Effector CD8-positive, alpha-beta T cell (primary cell): Measurements from ENCODE around the gene SDK1.

ENCODE experiments used
- DNase-seq: peaks from one replicate; lab custom pipeline; 2025; lab: John Stamatoyannopoulos, UW

Gene SDK1

DNA sequence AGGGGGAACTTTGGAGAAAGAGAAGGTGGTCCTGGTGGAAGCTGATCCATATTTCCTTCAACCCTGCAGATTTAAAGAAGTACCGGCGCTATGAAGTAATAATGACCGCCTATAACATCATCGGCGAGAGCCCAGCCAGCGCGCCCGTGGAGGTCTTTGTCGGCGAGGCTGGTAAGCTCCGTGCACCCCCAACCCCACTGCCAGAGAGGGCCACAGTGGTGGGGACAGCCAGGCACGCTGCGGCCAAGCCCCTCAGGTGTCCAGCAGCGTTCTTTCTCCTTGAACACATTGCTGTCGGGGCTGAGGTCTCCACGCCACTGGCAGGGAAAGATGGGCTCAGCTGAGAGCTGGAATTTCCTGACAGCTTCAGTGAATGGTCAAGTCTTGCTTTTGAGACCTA is 877.4 kb downstream of the SDK1 start:
- DNase-seq: no peak

DNA sequence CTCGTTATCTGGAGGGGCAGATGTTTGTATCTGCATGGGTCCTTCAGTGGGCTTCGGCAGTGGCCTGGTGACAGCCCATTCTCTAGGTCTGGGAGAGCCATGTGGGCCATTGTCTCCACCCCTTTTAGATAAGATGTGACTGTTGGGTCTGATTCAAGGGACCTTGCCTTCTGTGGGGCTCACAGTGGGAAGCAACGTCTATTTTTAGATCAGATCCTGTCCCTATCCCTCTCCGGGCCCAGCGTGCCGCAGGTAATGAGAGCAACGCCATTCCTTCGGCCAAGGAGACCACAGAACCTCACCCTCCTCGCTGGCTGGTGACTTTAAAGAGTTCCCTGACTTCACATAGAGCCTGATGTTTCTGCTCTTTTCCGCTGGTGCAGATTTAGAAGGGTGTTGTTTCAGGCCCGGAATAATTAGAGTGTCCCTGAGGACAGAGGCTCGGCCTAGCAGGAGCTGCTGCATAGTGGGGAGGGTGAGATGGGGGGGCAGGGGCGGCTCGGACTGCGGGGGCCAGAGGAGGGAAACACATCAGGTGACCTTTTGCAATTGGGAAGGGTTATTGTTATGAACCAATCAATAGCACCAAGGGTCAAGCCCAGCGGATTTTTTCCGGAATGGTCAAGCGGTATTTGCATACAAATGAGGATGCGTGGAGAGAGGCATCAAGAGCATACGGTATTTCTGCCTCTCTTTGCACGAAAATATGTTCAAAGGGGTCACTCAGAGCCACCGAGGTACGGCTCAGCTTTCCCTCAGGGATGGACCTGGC is 878.0 kb downstream of the SDK1 start:
- no peak for DNase-seq

DNA sequence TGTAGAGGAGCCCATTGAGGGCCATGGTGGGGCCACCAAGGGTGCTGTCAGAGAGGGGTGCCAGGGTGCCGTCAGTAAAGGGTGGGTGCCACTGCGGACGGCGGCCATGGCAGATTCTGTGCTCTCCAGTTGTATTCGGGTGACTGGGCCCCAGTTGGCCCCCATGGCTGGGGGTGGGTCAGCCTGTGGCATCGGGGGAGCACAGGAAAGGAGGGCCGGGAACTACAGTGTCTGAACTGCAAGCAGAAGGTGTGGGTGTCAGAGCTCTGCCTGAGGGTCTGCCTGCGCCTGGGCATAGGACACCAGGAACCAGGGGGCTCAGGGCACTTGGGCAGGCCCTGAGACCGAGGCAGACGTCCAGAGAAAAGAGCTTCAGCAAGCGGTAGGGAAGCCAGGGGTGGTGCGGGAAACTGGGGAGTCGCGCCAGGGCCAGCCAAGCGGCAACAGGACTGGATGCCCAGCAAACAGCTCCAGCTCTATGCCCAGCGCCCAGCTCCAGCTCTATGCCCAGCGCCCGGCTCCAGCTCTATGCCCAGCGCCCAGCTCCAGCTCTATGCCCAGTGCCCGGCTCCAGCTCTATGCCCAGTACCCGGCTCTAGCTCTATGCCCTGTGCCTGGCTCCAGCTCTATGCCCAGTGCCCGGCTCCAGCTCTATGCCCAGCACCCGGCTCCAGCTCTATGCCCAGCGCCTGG is 878.8 kb downstream of the SDK1 start:
- no peak for DNase-seq

DNA sequence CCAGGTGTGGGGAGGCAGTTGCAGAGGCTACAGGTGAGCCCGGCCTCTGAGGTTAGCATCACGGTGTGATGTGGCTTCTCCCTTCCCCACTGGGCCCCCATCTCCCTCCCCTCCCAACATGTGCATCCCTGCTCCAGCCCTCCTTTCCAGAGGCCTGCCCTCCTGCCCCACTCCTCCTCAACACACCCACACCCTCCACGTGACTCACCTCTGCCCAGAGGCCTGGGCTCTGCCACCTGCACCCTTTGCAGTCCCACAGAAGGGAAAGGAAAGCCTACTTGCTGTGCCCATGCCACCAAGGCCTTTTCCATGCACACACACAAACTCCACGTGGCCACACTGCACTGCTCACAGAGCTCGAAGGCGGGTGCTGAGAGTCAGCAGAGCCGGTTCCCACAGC is 880.4 kb downstream of the SDK1 start:
- DNase-seq: no peak

DNA sequence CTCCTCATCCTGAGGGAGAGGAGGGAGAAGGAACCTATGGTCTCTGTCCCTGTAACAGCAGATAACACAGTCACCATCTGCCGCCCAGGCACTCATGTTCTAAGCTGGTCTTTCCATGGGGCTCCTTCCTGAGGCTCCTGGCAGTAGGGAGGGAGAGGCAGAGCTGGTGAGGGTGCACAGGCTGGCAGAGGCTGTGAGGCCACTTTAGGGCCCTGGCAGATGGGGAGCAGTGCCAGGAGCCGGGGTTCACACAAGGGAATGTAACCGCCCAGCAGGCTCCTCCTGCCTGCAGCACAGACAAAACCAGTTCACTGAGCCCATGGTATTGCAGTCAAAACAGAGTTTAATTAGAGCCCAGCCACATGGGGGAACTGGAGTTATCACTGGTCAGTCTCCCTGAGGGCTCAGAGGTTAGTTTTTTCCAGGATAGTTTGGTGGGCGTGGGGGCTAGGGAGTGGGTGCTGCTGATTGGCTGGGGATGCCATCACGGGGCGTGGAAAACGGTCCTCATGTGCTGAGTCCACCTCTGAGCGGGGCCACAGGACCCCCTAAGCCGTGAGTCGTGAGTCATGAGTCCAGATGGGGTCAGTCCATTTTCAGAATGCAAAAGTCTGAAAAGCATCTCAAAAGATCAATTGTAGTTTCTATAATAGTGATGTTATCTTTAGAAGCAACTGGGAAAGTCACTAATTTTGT is 881.7 kb downstream of the SDK1 start:
- DNase-seq: no peak

DNA sequence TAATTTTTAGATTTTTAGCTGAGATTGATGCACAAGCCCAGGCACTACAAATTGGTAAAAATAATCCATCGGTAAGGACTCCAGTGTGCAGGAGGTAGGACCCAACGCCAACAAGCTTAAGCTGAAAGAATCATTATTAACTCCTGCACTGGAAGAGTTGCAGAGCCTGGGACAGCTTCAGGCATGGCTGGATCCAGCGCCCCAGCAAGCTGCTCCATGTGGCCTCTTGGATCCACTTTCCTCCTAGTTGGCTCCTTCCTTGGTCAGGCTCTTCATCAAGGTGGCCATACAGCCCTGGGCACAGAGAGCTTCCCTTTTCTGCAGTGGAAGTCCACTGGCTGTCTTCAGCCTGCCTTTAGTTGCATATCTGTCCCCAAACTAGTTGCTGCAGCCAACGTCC is 883.6 kb downstream of the SDK1 start:
- DNase-seq: no peak

DNA sequence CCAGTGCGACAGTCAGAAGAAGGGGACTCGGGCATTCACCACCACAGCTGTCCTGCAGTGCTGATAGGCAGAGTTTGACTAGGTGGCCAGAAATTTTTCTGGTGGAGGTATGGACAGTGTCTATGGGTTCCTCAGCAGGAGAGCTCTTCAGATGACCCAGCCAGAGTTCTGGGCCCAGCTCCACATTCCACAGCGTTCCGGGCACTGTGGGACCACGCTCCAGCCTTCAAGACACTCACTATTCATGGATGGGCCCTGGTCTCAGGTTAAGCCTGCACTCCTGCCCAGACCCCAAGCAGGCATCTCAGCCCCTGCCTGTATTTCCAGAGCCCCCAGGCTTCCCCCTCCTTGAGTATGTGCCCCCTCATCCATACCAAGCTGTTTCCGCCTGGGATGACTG is 884.1 kb downstream of the SDK1 start:
- DNase-seq: no peak

DNA sequence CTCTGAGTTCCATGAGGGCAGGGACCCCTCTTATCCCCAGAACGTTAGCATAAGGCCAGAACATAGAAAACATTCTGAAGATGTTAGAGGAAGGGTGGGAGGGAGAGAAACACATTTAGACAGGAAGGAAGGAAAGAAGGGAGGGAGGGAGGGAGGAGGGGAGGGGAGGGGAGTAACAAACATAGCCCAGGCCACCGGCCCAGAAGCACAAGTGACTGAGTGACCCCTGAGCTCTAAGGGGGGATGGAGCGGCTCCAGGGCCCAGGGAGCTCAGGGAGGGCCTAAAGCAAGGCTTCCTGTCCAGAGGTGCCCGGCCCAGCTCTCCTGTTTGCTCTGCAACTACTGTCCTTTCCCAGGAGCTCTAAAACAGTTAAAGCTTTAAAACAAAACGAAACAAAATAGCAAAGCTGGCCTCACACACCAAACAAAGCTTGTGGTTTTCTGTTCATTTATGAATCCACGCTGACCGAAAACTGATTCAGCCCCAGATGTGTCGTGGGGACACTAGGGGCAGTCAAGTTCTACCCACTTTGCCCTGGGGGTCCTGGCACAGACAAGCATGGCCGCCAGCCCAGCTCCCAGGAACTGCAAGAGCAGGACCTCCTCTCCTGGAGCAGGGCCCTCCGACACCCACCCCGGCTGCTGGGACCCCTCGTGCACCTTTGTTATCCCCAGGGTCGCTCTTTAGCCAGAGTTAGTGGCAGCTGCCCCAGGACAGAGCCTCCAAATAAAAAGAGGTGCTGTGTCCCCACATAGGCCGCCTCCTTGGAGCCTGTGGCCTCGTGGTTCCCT is 884.9 kb downstream of the SDK1 start:
- no peak for DNase-seq

DNA sequence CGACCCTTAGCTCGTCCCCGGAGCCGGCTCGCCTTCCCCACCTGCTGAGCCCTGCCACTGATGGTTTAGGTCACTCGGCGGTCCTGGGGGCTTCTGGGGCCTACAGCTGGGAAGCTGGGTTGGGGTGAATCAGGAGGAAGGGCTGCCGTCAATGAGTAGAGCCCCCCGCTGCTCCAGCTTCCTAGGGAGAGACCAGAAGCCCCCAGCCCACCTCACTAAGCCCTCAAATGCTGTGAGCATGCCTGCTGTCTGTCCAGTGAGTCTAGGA is 885.4 kb downstream of the SDK1 start:
- no peak for DNase-seq

DNA sequence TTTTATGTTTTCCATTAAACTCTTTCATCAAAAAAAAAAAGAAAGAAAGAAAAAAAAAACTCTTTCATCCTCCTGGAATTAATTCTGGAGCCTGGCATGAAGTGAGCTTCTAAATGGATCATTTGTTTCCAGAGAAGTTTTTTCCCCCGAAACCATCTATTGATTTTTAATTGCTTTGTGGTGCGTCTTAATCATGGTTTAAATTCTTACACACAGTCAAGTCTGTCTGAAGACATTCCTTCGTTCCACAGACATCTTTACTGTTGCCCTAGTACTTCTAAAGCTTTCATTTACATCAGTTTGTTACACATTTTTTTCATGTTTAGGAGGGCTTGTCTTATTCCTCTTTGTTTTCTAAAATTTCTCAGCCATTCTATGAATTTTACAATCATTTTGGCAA is 887.6 kb downstream of the SDK1 start:
- no peak for DNase-seq

DNA sequence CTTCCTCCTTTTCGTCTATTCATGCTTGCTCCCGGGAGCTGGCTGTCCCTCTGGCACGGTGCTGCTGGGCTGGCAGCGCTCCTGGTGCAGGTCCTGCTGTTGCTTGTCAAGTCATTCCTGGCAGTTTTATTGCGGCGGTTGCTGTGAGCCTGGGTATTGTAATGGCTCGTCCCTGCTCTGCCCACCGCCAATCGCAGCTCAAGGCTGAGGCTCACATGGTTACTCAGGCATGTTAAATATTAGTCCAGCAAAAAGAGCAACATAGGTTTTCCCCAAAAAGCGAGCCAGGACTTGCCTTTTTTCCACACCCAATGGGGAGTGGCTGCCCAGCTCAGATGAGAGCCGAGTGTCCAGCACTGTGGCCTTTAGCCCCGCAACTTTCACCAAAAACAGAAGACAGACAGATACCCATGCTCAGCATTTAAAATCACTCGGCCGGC is 888.1 kb downstream of the SDK1 start:
- DNase-seq: no peak

DNA sequence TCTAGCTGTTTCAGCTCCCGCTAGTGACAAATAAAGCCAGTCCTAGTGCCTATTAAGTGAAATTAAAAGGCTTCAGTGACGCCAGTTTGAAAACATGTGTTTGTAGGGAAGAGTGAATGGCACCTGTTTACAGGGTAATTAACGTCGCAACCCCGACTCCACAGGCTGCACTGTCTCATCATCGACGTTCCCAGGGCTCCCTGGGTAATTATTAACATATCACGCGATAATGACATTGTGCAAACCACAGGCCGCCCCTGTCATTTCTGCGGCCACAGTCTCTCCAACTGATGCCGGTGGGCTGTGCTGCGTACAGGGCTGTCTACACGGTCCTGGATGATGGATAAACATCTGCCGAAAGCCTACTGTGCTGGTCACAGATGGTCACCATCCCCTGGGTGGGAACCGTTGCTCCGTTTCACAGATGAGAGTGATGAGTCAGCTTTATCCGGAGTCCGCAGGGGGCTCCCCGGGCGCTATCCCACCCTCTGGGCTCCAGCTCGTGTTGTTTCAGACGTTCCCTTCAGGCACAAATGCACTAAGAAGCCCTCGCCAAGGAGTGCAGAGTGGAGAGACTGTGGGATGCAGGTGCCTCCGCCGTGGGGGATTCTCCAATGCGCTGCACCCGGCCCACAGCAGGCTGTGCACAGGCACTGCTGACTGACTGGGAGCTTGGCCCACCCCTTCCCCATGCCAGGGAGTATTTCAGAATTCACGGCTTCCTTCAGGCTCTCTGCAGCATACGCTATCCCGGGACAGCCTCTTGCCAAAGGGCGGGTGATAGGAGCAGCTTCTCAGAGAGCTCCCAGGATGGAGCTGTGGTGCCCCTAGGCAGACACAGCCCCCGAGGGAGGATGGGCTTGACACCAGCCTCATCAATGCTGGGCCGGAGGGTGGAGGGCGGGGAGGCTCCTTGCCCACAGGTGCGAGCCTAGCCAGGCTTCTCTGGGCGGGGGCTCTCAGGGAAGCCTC is 889.2 kb downstream of the SDK1 start:
- no peak for DNase-seq

DNA sequence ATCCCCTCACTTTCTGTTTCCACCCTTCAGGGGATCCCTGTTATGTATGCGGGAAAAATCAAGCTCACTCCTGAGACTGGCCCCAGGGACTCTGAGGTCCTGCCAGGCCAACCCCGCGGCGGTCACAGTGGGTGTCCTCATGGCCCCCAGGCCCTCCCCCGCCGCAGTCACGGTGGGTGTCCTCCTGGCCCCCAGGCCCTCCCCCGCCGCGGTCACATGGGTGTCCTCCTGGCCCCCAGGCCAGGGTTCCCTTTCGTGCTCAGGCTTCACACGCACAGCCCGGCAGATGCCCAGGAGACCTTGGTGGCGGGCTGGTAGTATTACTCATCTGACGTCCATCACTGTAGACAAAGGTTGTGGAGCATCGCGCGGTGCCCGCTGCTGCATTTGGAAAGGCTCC is 890.0 kb downstream of the SDK1 start:
- DNase-seq: no peak

DNA sequence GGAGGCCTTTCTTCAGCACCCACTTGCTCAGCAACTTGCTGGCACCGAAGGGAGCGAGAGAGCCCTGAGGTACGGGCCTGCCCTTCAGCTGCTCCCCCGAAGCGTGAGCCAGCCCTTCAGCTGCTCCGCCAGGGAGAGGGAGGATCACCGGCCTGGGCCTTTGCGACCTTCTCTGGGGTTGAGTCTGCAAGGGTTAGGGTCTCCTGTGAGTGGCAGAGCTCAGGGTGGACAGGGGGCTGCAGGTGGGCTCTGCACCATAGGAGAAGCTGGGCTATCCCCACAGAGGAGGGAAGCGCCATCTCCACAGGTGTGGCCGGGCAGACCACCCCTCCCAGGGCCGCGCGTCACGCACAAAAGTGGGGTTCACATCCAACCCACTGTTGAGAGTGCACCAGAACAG is 890.5 kb downstream of the SDK1 start:
- DNase-seq: no peak

DNA sequence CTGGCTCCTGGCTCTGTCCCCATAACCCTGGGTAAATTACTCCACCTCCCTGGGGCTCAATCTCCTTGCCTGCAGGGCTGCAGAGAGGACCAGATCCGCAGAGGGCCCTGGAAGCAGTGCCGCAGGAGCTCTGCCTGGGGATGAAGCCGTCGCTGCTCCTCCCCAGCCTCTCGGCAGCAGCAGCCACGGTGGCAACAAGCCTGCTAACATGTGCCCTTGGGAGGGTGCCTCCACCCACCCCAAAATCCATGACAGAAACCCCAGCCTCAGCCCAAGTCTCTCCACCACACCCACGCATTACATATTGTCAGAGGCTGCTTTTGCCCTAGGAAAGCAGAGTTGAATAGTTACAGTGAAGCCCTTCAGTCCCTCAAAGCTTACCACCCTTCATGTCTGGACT is 894.6 kb downstream of the SDK1 start:
- no peak for DNase-seq

DNA sequence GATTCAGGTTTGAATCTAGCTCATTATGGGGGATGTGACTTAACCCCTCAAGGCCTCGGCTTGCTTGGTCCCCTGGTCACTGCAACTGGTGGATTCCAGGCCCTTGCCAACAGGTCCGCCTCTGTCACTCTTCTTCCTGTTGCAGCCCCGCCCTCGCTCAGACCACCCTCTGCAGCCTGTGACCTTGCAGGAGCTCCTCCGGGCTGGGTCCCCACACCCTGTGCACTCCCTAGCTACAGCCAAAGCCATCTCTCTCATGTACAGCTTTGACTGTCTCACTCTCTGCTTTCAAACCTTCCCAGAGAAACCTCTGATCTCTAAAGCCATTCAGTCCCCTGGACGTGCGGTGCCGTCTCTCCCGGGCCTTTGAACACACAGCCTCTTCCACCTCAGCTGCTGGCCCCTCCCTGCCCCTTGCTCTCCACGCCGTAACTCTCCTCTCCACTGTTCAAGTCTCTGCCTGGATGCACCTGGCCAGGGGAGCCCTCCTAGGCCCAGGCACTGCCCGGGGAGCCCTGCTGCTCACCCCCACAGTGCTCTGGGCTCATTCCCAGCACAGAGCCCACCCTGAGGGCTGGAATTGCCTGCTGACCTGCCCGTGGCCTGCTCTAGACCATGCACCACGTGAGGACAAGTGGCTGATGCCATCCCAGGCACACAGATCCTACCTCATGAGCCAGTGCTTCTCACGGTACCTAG is 895.2 kb downstream of the SDK1 start:
- no peak for DNase-seq

DNA sequence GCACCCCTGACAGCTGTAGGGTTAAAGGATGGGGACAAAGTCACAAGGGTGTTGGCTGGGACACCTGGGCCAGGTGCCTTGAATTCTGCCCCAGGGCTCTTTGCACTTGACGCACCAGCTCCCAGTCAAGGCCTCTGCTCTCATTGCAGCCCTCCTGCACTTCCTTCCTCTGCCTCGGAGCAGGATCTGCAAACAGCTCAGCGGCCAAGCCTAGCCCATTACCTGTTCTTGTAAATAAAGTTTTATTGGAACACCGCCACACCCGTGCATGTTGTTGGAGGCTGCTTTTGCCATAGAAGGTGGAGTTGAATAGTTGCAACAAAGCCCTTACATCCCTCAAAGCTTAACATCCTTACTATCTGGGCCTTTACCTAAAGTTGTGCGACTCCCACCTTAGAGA is 897.2 kb downstream of the SDK1 start:
- no peak for DNase-seq

DNA sequence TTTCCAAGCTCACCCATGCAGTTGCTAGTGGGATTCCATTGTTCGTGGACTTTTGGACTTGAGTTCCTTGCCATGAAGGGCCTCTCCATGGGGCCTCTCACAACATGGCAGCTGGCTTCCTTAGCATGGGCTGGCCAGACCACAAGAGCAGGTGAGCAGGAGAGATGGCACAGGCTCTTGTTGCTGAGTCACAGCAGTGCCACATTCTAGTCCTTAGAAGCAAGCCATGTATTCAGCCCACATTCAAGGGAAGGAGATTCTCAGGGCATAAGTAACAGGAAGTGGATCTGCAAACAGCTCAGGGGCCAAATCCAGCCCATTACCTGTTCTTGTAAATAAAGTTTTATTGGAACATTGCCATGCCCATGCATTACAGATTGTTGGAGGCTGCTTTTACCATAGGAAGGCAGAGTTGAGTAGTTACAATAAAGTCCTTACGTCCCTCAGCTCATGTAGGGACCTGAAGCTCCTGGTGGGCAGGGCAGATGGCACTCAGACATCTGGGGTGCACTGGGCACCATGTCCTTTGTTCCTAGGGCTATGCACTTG is 899.6 kb downstream of the SDK1 start:
- DNase-seq: no peak

DNA sequence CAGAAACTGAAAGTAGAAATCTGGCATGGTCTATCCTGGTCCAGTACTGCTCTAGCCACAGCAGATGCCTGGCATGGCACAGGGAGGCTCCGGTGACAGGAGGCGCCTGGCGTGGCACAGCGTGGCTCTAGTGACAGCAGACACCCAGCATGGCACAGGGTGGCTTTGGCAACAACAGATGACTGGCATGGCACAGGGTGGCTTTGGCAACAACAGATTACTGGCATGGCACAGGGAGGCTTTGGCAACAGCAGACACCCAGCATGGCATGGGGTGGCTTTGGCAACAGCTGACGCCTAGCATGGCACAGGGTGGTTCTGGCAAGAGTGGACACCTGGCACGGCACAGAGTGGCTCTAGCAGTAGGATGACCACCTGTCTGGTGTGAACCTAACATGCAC is 900.5 kb downstream of the SDK1 start:
- no peak for DNase-seq

DNA sequence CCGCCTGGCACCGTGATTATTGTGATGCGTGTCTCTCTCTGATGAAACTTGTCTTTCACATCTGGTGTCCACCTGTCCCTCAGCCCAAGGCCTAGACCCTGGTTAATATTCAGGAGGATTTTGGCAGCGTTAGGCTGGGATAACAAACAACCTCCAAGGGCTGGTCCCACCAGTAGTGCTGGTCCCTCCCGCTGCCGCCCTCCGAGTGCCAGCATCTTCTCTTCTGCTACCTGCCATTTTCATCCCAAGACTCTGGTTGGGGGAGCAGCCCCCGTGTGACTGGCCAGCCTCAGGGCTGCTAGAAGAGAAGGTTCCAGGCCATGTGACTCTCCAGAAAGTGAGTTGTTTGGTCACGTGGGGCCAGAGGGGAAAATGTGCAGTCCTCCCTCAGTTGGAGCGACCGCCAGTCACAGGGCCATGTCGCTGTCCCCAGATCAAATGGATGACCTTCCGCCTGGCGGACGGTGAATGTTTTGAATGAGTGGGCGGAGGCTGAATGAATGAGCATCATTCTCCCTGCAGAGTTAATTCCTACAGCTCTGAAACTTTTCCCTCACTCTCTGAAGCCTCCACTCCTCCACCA is 901.2 kb downstream of the SDK1 start:
- DNase-seq: no peak
